ENCODE results near the gene EDDM3A.

Gene EDDM3A

DNA sequence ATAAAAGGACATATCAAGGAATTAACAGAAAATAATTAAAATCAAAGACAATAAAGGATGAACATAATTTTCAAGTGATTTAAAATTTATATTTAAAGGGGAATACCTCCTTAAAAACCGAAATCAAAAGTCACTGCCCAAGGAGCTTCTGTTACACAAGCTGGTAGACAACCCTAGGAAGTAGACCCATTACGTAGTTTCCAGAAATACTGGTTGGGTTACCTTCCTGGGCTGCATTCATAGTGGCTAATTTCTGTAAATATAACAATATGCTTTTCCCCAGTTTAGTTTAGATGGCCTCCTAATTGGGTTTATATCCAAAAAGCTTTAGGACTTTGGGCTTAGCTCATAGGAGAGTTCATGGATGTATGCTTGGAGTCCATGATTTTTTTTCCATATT lies 2.1 kb upstream of the EDDM3A start:
- TF ChIP-seq, protein P1, sequence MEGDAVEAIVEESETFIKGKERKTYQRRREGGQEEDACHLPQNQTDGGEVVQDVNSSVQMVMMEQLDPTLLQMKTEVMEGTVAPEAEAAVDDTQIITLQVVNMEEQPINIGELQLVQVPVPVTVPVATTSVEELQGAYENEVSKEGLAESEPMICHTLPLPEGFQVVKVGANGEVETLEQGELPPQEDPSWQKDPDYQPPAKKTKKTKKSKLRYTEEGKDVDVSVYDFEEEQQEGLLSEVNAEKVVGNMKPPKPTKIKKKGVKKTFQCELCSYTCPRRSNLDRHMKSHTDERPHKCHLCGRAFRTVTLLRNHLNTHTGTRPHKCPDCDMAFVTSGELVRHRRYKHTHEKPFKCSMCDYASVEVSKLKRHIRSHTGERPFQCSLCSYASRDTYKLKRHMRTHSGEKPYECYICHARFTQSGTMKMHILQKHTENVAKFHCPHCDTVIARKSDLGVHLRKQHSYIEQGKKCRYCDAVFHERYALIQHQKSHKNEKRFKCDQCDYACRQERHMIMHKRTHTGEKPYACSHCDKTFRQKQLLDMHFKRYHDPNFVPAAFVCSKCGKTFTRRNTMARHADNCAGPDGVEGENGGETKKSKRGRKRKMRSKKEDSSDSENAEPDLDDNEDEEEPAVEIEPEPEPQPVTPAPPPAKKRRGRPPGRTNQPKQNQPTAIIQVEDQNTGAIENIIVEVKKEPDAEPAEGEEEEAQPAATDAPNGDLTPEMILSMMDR (IDR thresholded peaks at IDR 0.05; ENCODE audit: insufficient read depth, low read length, missing control alignments): no peak
- no peak overlapping the region for H3K4me3 ChIP-seq (ENCODE audit: low read depth, low read length)
- no peak for DNase-seq (ENCODE audit: low read depth, low spot score)
- CTCF ChIA-PET: no interaction called here
- POLR2A ChIA-PET: no interaction called here

DNA sequence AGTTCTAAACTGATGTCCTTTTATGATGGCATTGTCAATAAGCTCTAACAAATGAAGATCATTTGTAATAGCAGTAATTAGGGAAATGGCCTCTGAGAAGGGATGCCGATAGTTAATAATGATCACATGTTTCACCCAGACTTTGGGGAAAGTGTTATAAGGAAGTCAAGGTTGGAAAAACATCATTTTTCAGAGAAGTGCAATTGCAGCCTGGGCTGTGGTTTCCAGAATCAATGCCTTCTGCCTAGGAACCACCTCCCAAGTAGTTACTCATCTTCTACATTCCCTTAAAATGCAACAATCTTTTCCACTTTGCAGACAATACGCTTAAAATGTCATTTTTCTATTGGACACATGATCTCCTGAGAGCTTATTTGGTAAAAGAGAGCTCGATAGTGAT lies 879 bp downstream of the EDDM3A start:
- TF ChIP-seq, protein P1 (IDR thresholded peaks at IDR 0.05; ENCODE audit: insufficient read depth, low read length, missing control alignments): no peak
- ChIA-PET CTCF (no interaction called here), POLR2A (no interaction called here)
- H3K4me3 ChIP-seq (ENCODE audit: low read depth, low read length): no peak overlapping the region
- DNase-seq (ENCODE audit: low read depth, low spot score): no peak

GRCh38 chr14:20748439-20748838 lies 2.8 kb downstream of the EDDM3A start:
- DNase-seq (ENCODE audit: low read depth, low spot score): no peak
- TF ChIP-seq, protein P1 (IDR thresholded peaks at IDR 0.05; ENCODE audit: insufficient read depth, low read length, missing control alignments): no peak
- ChIA-PET CTCF (no interaction called here), POLR2A (no interaction called here)
- no peak overlapping the region for H3K4me3 ChIP-seq (ENCODE audit: low read depth, low read length)

DNA sequence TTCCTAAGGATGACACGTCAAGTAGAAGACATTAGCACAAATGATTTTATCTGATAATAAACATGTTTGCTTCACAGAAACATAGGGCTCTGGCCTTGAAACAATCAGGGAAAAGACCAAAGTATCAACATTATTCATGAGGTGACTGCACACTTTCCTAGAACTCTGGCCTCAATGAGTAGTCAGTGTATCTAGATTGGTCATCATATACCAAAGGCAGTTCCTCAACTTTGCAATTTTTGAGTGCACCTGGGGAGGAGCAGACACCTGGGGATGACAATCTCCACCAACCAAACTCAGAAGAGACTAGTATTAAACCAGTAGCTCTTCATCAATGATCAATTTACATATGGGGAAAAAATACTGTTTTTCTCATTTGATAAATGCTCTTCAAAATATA lies 4.5 kb downstream of the EDDM3A start:
- DNase-seq (ENCODE audit: low read depth, low spot score): no peak
- no peak overlapping the region for H3K4me3 ChIP-seq (ENCODE audit: low read depth, low read length)
- ChIA-PET POLR2A (no interaction called here), CTCF (no interaction called here)
- TF ChIP-seq, protein P1 (IDR thresholded peaks at IDR 0.05; ENCODE audit: insufficient read depth, low read length, missing control alignments): no peak

- no peak overlapping the region for H3K4me3 ChIP-seq (ENCODE audit: low read depth, low read length)
- no peak for DNase-seq (ENCODE audit: low read depth, low spot score)
- ChIA-PET CTCF (no interaction called here), POLR2A (no interaction called here)
- TF ChIP-seq, protein P1 (IDR thresholded peaks at IDR 0.05; ENCODE audit: insufficient read depth, low read length, missing control alignments): no peak
Observed at GRCh38 chr14:20751963-20752562, 6.4 kb downstream of the EDDM3A start.

- ChIA-PET POLR2A (no interaction called here), CTCF (no interaction called here)
- no peak overlapping the region for H3K4me3 ChIP-seq (ENCODE audit: low read depth, low read length)
- DNase-seq (ENCODE audit: low read depth, low spot score): no peak
- TF ChIP-seq, protein P1 (IDR thresholded peaks at IDR 0.05; ENCODE audit: insufficient read depth, low read length, missing control alignments): no peak
Observed at GRCh38 chr14:20754308-20754707, 8.6 kb downstream of the EDDM3A start.

Measured in AG04449 (cell line).